SK-N-MC (cell line): ENCODE measurements around the gene STKLD1.
A peak's percentile ranks its signal among the peaks of the same experiment; 100 is the strongest.
"Not testable (repeated sequence)": the region's sequence is repeated elsewhere in the genome, so short reads cannot be mapped to it uniquely, and the experiment has no call there.

Experiments used
- DNase-seq: peaks from one replicate; pipeline ENCODE4 v3.0.0-alpha.2; 2011; ENCODE audit warnings: low read depth, low spot score
- H3K27ac ChIP-seq: fragments of 200-600 bp; sonication (generic); 2 replicates; pipeline ENCODE4 v1.5.1; 2016; ENCODE audit warnings: mixed run types
- H3K36me3 ChIP-seq: fragments of 200-600 bp; sonication (generic); 2 replicates; pipeline ENCODE4 v1.6.1; 2017; ENCODE audit warnings: antibody characterized with exemption, low read length, mixed read lengths; ENCODE audit not compliant: insufficient read depth
- H3K4me3 ChIP-seq: fragments of 200-600 bp; sonication (generic); 2 replicates; pipeline ENCODE4 v1.5.1; 2016
- H3K9ac ChIP-seq: fragments of 200-600 bp; sonication (generic); 2 replicates; pipeline ENCODE4 v1.8.0; 2017; ENCODE audit warnings: mixed run types, mixed read lengths; ENCODE audit not compliant: insufficient read length
- H3K9me3 ChIP-seq: fragments of 200-600 bp; sonication (generic); 2 replicates; pipeline ENCODE4 v1.6.1; 2017; ENCODE audit warnings: low read depth, mild to moderate bottlenecking, antibody characterized with exemption, low read length, moderate library complexity, mixed read lengths
- EZH2 ChIP-seq: fragments of 200-600 bp; sonication (generic); IDR thresholded peaks from one replicate; pipeline ENCODE4 v1.6.1; 2017; ENCODE audit warnings: antibody characterized with exemption
- FOXP2 ChIP-seq: optimal IDR thresholded peaks from 2 replicates; pipeline ENCODE3; 2011; ENCODE audit warnings: mild to moderate bottlenecking, moderate library complexity; ENCODE audit not compliant: insufficient read depth; ENCODE audit errors: extremely low read length, control extremely low read depth
- POLR2AphosphoS5 ChIP-seq: IDR thresholded peaks from 2 replicates; pipeline ENCODE4 v1.6.1; 2012; ENCODE audit warnings: mild to moderate bottlenecking, low read depth, low read length, borderline replicate concordance

The STKLD1 gene

DNA sequence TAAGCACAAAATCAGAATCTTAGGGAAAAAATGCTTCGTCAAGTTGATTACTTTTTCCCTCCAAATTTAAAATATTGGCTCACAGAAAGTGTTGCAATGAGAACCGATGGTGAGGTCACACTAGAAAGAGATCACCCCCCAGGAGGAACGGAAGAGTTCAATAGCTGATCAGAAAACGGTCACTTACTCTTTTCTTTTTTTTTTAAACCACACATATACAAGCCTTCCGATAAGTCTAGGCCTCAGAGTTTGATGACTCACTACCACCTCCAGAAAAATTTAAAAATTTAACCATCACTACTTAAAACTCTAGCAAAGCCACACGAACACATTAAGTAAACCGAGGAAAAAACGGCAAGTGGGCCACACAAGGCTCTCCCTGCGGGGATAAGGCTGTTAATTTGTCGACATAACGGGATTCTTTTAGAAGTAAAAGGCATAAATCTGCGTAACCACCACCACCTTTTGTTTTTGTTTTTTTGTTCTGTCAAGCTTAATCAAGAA is 1.5 kb upstream of the STKLD1 start:
- Histone ChIP-seq H3K36me3 (peaks cover 24% of the 10 kb centered on the region; the same call in 1 of the 2 replicates), H3K4me3 (peak overlapping the region; percentile 95), H3K9me3 (no peaks in the 10 kb centered on the region), H3K9ac (peak overlapping the region; percentile 88), H3K27ac (no peak overlapping the region; the same call in 1 of the 2 replicates)
- no peak for TF ChIP-seq FOXP2
- no peak for TF ChIP-seq EZH2
- no peak for TF ChIP-seq POLR2AphosphoS5
- DNase-seq, result no peak

DNA sequence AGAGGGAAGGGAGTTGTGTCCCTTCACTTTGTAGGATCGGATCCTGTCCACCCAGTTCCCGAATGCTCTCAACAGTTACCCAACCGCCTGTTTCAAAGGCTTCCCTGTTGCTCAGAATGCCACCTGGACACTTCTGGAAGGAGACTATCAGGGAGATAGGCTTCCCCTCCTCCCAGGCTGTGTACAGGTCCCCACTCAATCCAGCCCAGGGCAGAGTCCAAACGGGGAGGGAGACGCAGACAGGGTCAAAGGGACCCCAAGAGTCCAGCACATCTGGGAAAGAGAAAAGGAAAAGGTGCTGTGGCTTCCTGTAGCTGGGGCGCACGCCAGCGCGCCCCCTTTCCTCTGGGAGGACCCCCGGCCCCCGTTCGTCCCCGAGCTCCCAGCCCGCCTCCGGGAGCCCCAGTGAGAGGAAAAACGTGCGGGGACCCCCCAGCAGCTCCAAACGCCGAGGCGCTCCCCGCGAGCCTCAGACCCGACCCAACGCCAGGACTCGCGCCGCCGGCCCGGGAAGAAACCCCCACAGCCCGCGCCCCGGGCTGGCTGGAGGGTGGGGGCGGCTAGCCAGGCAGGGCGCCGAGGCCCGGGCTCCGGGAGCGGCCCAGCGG is 946 bp upstream of the STKLD1 start:
- Histone ChIP-seq H3K27ac (peak overlapping the region; percentile 87), H3K4me3 (peak overlapping the region; percentile 95), H3K36me3 (peaks cover 19% of the 10 kb centered on the region; the same call in 1 of the 2 replicates), H3K9ac (peak overlapping the region; percentile 88), H3K9me3 (no peaks in the 10 kb centered on the region)
- TF ChIP-seq POLR2AphosphoS5 (no peak), EZH2 (no peak), FOXP2 (no peak)
- no peak for DNase-seq

DNA sequence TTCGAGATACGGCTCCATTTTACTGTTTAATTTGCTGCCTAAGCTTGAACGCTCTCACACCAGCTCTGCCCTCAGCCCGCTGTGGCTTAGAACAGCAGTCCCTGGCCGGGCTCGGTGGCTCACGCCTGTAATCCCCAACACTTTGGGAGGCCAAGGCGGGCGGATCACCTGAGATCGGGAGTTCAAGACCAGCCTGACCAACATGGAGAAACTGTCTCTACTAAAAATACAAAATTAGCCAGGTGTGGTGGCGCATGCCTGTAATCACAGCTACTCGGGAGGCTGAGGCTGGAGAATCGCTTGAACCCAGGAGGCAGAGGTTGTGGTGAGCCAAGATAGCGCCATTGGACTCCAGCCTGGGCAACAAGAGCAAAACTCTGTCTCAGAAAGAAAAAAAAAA is 1.1 kb downstream of the STKLD1 start:
- DNase-seq, H3K9ac ChIP-seq, H3K27ac ChIP-seq, H3K4me3 ChIP-seq, H3K9me3 ChIP-seq: not testable (repeated sequence)
- H3K36me3 ChIP-seq, result peaks cover 12% of the 10 kb centered on the region; the same call in 1 of the 2 replicates

DNA sequence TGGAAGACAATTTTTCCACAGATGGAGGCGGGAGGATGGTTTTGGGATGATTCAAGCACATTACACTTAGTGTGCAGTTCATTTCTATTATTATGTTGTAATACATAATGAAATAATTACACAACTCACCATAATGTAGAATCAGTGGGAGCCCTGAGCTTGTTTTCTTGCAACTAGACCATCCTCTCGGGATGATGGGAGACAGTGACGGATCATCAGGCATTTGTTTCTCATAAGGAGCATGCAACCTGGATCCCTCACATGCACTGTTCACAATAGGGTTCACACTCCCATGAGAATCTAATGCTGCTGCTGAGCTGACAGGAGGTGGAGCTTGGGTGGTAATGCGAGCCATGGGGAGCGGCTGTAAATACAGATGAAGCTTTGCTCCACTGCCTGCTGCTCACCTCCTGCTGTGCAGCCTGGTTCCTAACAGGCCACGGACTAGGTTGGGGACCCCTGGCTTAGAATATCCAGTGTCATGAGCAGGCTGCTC is 1.6 kb downstream of the STKLD1 start:
- no peak for TF ChIP-seq POLR2AphosphoS5
- TF ChIP-seq EZH2, result no peak
- TF ChIP-seq FOXP2, result no peak
- no peak for DNase-seq
- no peaks in the 10 kb centered on the region for H3K9me3 ChIP-seq
- no peak overlapping the region for H3K9ac ChIP-seq
- H3K4me3 ChIP-seq, result no peak overlapping the region
- no peak overlapping the region for H3K27ac ChIP-seq
- H3K36me3 ChIP-seq, result peaks cover 7% of the 10 kb centered on the region; the same call in 1 of the 2 replicates

DNA sequence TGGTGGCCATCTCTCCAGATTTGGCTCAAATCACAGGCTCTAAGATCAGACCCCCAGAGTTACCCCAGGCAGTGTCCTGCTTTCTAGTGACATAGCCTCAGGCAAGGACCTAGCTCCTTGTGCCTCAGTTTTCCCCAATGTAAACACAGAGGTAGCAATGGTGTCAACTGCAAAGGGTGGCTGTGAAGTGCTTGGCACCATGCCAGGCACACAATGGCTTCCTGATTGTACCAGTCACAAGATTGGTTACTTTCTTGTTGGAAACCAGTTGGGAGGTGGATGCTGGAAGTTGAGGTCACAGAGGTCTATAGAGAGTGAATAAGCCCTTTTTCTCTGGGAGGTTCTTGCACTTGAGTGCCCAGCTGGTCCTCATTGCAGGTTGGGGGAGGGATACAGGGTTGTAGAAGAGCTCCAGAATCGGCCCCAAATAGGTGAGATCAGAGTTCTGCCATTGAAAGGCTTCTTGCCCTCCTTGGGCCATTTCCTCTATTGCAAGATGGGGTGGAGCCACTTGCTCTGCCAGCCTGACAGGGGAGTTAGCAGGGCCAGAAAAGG is 2.3 kb downstream of the STKLD1 start:
- DNase-seq, result no peak

DNA sequence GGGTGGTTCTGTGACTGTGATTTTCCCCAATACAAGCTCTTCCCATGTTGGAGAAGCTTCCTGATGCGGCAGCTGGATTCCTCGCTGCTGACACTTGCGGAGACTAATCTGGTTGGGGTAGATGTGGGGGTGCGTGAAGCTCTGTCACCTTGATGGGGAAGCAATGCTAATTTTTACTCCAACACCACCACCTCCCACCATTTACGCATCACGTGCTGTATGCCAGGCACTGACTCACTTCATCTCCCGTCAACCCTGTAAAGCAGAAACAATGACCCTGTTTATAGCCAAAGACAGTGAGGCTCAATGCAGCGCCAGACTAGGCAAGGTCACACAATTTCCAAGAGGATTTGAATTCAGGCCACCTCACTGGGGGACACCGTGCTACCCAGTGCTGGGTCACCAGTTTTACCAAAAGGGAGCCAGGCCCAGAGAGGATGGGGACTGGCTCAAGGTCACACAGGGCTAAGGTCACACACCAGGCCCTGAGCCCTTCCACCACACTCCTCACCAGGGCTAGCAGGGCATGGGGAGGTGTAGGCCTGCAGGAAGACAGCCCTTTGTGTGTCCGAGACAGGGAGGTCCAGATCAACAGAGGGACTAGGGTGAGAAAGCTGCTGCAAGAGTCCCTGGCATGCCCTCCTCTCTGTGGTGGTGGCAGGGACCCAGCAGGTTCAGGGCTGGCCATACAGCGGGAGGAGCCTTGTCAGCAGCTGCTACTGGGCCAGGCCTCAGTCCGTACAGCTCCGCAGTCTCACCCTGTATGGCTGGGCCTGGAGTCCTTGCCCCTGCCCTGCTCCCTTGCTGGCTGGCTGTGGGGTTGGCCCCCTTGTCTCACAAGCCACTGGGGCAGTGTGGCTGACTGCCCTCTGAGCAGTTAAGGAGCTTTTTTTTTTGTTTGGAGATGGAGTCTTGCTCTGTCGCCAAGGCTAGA is 3.3 kb downstream of the STKLD1 start:
- Histone ChIP-seq H3K36me3 (no peaks in the 10 kb centered on the region), H3K9ac (no peak overlapping the region), H3K9me3 (no peaks in the 10 kb centered on the region), H3K4me3 (no peak overlapping the region), H3K27ac (no peak overlapping the region)
- TF ChIP-seq EZH2, result no peak
- TF ChIP-seq FOXP2, result no peak
- TF ChIP-seq POLR2AphosphoS5, result no peak
- no peak for DNase-seq

More for the DNA sequence above, 2.3 kb downstream of the STKLD1 start:
- H3K36me3 ChIP-seq, result no peaks in the 10 kb centered on the region; the same call in 1 of the 2 replicates
- no peak overlapping the region for H3K27ac ChIP-seq
- no peak overlapping the region for H3K9ac ChIP-seq
- TF ChIP-seq EZH2, result no peak
- no peak for TF ChIP-seq FOXP2
- no peak for TF ChIP-seq POLR2AphosphoS5
- H3K4me3 ChIP-seq, result no peak overlapping the region
- no peaks in the 10 kb centered on the region for H3K9me3 ChIP-seq

DNA sequence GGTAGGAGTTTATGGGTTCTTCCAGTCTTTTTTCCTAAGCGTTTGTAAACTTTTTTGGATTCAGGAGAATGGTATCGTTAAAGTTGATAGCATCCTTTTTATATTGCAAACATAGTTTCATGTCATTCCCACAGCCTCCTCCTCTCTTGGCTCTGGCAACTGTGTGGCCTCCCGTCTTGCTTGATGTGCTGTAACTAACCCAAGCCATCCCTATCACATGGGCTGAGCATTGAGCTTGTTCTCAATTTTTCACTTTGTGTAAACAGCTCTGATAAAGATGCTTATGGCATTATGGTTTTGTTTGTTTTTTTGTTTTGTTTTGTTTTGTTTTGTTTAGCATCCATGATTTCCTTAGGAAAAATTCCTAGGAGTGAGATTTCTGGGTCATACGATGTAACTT is 4.6 kb downstream of the STKLD1 start:
- Histone ChIP-seq H3K36me3 (no peaks in the 10 kb centered on the region), H3K27ac (no peak overlapping the region)

DNA sequence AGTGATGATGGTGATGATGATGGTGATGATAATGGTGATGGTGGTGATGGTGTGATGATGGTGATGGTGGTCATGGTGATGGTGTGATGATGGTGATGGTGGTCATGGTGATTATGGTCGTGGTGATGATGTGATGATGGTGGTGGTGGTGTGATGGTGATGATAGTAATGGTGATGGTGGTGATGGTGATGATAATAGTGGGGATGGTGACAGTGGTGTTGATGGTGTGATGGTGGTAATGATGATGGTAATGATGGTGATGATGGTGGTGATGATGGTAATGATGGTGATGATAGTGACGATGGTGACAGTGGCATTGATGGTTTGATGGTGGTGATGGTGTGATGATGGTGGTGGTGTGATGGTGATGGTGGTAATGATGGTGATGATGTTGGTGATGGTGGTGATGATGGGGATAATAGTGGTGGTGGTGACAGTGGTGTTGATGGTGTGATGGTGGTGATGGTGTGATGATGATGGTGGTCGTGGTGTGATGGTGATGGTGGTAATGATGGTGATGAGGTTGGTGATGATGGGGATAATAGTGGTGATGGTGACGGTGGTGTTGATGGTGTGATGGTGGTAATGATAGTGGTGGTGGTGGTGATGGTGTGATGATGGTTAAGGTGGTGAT is 6.5 kb downstream of the STKLD1 start:
- no peaks in the 10 kb centered on the region for H3K36me3 ChIP-seq
- no peak overlapping the region for H3K27ac ChIP-seq
- DNase-seq, result no peak
- no peak for TF ChIP-seq POLR2AphosphoS5
- TF ChIP-seq FOXP2, result no peak
- TF ChIP-seq EZH2, result no peak
- H3K9ac ChIP-seq, result no peak overlapping the region
- H3K4me3 ChIP-seq, result no peak overlapping the region
- no peaks in the 10 kb centered on the region for H3K9me3 ChIP-seq

More for the DNA sequence above, 4.6 kb downstream of the STKLD1 start:
- H3K4me3 ChIP-seq, result no peak overlapping the region
- no peak for DNase-seq
- no peak overlapping the region for H3K9ac ChIP-seq
- TF ChIP-seq EZH2, result no peak
- no peak for TF ChIP-seq POLR2AphosphoS5
- no peaks in the 10 kb centered on the region for H3K9me3 ChIP-seq
